Gastroesophageal sphincter (tissue), 3 donors: ENCODE data around the gene UBXN10.

Experiments used
- CTCF ChIP-seq, 4 experiments: fragments of 200-600 bp in 2 of 4; fragments of 450-650 bp in 2 of 4; sonication (generic) in 1 of 4; IDR thresholded peaks; one replicate each; pipeline ENCODE4 v1.5.1; 2017 to 2019; ENCODE audit warnings: antibody characterized with exemption in 4 of 4, mild to moderate bottlenecking in 2 of 4, moderate library complexity in 2 of 4
- POLR2A ChIP-seq, 2 donors: fragments of 450-650 bp; IDR thresholded peaks; one replicate each; pipeline ENCODE4 v1.6.1; 2017; ENCODE audit warnings: antibody characterized with exemption in 2 of 2, mild to moderate bottlenecking in 2 of 2, moderate library complexity in 1 of 2
- POLR2AphosphoS5 ChIP-seq: sonication (generic); formaldehyde crosslinking; IDR thresholded peaks from one replicate; pipeline ENCODE4 v1.6.1; 2017; ENCODE audit warnings: antibody characterized with exemption

- no peak for TF ChIP-seq CTCF (IDR thresholded peaks at IDR 0.05)
- TF ChIP-seq POLR2A (IDR thresholded peaks at IDR 0.05): no peak
- no peak for TF ChIP-seq POLR2AphosphoS5
Measured at GRCh38 chr1:20184997-20185833, 681 bp upstream of the UBXN10 start.
